Endothelial cell of umbilical vein (primary cell): ENCODE results near the gene IPO11. TPM values are rescaled to one million over a fixed set of nuclear protein-coding genes. Genes with fewer than 3 reads are reported as not detected.

Experiments
- BruUV-seq: library from RNA; stranded (reverse); fragments of 400-500 nt; replicated peaks from 2 replicates; lab custom pipeline; 2021; lab: Mats Ljungman, UMichigan
- CTCF ChIA-PET: fragments of 300-600, 350-600 bp; sonication (Branson Sonifier 250); formaldehyde crosslinking; loops from one replicate; lab custom pipeline; 2021; ENCODE audit warnings: antibody characterized with exemption, inconsistent platforms; lab: Charles Lee
- POLR2A ChIA-PET: fragments of 300-600, 350-600 bp; sonication (Branson Sonifier 250); formaldehyde crosslinking; loops from one replicate; lab custom pipeline; 2021; ENCODE audit warnings: antibody characterized with exemption, inconsistent platforms; lab: Charles Lee
- DNase-seq: peaks from one replicate; pipeline ENCODE4 v3.0.0-alpha.2; 2011; ENCODE audit warnings: low read depth, low spot score
- FAIRE-seq: peaks from 2 replicates; lab custom pipeline; 2011; peaks lifted over from hg19 to GRCh38; lab: Jason Lieb, UNC
- H2AFZ ChIP-seq: 2 replicates; pipeline ENCODE4 v1.6.0; 2012; ENCODE audit warnings: low read depth, low read length, control low read depth, inconsistent platforms
- H3K27ac ChIP-seq: 2 replicates; pipeline ENCODE4 v1.5.1; 2011; ENCODE audit warnings: low read depth, mild to moderate bottlenecking, control low read depth, low read length, moderate library complexity; ENCODE audit not compliant: insufficient read depth
- H3K27me3 ChIP-seq, 2 experiments: 2 replicates each; pipeline versions ENCODE4 v1.6.0 to v1.6.1; 2011; ENCODE audit warnings: low read length in 2 of 2, mixed read lengths in 1 of 2; ENCODE audit not compliant: control insufficient read depth in 2 of 2, insufficient read depth in 2 of 2
- H3K36me3 ChIP-seq, 2 experiments: 2 replicates in 1 of 2; 3 replicates in 1 of 2; pipeline ENCODE4 v1.5.1; 2011; ENCODE audit warnings: low read length in 2 of 2, mild to moderate bottlenecking in 1 of 2, moderate library complexity in 1 of 2; ENCODE audit not compliant: control insufficient read depth in 2 of 2, insufficient read depth in 2 of 2; ENCODE audit errors: extremely low read depth in 1 of 2
- H3K4me1 ChIP-seq: 3 replicates; pipeline ENCODE4 v1.5.1; 2011; ENCODE audit warnings: mild to moderate bottlenecking, low read length; ENCODE audit not compliant: control insufficient read depth, insufficient read depth; ENCODE audit errors: extremely low read depth
- H3K4me2 ChIP-seq: 2 replicates; pipeline ENCODE4 v1.6.1; 2011; ENCODE audit warnings: low read length, control low read depth, mixed read lengths; ENCODE audit not compliant: insufficient read depth
- H3K4me3 ChIP-seq, 3 experiments: fragments of 200-600 bp in 1 of 3; sonication (generic), shearing (Covaris generic) in 1 of 3; replicated peaks in 1 of 3; 2 replicates each; pipeline ENCODE4 v1.5.1; 2011 to 2016; ENCODE audit warnings: control low read depth in 3 of 3, low read length in 3 of 3, mild to moderate bottlenecking in 2 of 3, inconsistent platforms in 1 of 3, low read depth in 1 of 3, moderate library complexity in 1 of 3; ENCODE audit not compliant: insufficient read depth in 1 of 3
- H3K79me2 ChIP-seq: 2 replicates; pipeline ENCODE4 v1.6.0; 2012; ENCODE audit warnings: low read length, inconsistent platforms; ENCODE audit not compliant: control insufficient read depth, insufficient read depth
- H3K9ac ChIP-seq: replicated peaks from 2 replicates; pipeline ENCODE3; 2011; ENCODE audit warnings: low read length, control low read depth; ENCODE audit not compliant: insufficient read depth; ENCODE audit errors: extremely low read depth
- H3K9me1 ChIP-seq: replicated peaks from 3 replicates; pipeline ENCODE4 v1.6.0; 2011; ENCODE audit warnings: mild to moderate bottlenecking, low read length; ENCODE audit not compliant: control insufficient read depth, insufficient read depth; ENCODE audit errors: extremely low read depth
- H3K9me3 ChIP-seq: replicated peaks from 2 replicates; pipeline ENCODE4 v1.5.1; 2012; ENCODE audit warnings: low read length, inconsistent platforms; ENCODE audit not compliant: control insufficient read depth, insufficient read depth
- H4K20me1 ChIP-seq: replicated peaks from 2 replicates; pipeline ENCODE3; 2011; ENCODE audit warnings: mild to moderate bottlenecking, low read length; ENCODE audit not compliant: control insufficient read depth, insufficient read depth; ENCODE audit errors: extremely low read depth
- CTCF ChIP-seq, 2 donors: IDR thresholded peaks; 1 replicate in 1 of 2; 2 replicates in 1 of 2; pipeline ENCODE4 v1.5.1; 2011; ENCODE audit warnings: low read length in 2 of 2, mild to moderate bottlenecking in 2 of 2, moderate library complexity in 2 of 2, control low read depth in 1 of 2, inconsistent platforms in 1 of 2, low read depth in 1 of 2; ENCODE audit not compliant: insufficient read depth in 1 of 2; ENCODE audit errors: extremely low read depth in 1 of 2
- EZH2 ChIP-seq: IDR thresholded peaks from 2 replicates; pipeline ENCODE4 v1.6.1; 2012; ENCODE audit warnings: borderline replicate concordance, low read depth, mild to moderate bottlenecking, moderate library complexity, low read length, inconsistent platforms; ENCODE audit not compliant: severe bottlenecking
- FOS ChIP-seq: IDR thresholded peaks from 2 replicates; pipeline ENCODE4 v1.6.1; 2011; ENCODE audit warnings: mild to moderate bottlenecking, low read length, moderate library complexity, borderline replicate concordance; ENCODE audit not compliant: insufficient read depth
- GATA2 ChIP-seq: IDR thresholded peaks from 2 replicates; pipeline ENCODE4 v1.7.0; 2011; ENCODE audit warnings: low read depth, mild to moderate bottlenecking, moderate library complexity, mixed read lengths, low read length; ENCODE audit not compliant: insufficient read length, insufficient read depth
- JUN ChIP-seq: IDR thresholded peaks from 2 replicates; pipeline ENCODE4 v1.6.1; 2011; ENCODE audit warnings: borderline replicate concordance, low read depth; ENCODE audit not compliant: insufficient read length, insufficient read depth
- MAX ChIP-seq: IDR thresholded peaks from 2 replicates; pipeline ENCODE4 v1.6.1; 2011; ENCODE audit not compliant: insufficient read depth, insufficient read length
- MYC ChIP-seq: IDR thresholded peaks from one replicate; pipeline ENCODE4 v1.6.1; 2011; ENCODE audit warnings: mild to moderate bottlenecking, low read depth, low read length
- POLR2A ChIP-seq: IDR thresholded peaks from 2 replicates; pipeline ENCODE4 v1.6.1; 2012; ENCODE audit warnings: low read depth, mild to moderate bottlenecking, control low read depth, low read length
- POLR2AphosphoS5 ChIP-seq: IDR thresholded peaks from 2 replicates; pipeline ENCODE4 v1.6.1; 2012; ENCODE audit warnings: low read depth, mild to moderate bottlenecking, control low read depth, low read length, moderate library complexity; ENCODE audit not compliant: insufficient read depth
- dilution Hi-C: fragments of 300-500 bp; cut with MboI; formaldehyde crosslinking; loops from one replicate; pipeline ENCODE4 v1.15.0; 2019; ENCODE audit warnings: low sequenced_read_pairs; ENCODE audit not compliant: extremely low pct_ligation_motif_present
- intact Hi-C: fragments of 100-400 bp; cut with micrococcal nuclease; formaldehyde crosslinking; loops from one replicate; pipeline ENCODE4 v1.10.0; 2022
- polyA plus RNA-seq, 4 experiments: library from polyadenylated mRNA; depleted of rRNA in 3 of 4; stranded (reverse) in 3 of 4; unstranded in 1 of 4; fragments of >200 nt; gene quantifications; 2 replicates each; pipeline versions ENCODE4 v1.2.1 to v1.2.3, GENCODE V29; 2011 to 2012; ENCODE audit warnings: missing spikeins in 1 of 4
- total RNA-seq: library from RNA; stranded (reverse); gene quantifications from 2 replicates; pipeline ENCODE4 v1.2.3, GENCODE V29; 2021

Gene IPO11
- total and polyA plus RNA-seq, 2 donors (not counting 3 experiments of a cell fraction or from before 2014, with no cell fraction given) = 38.5 to 80.9 TPM

GRCh38 chr5:62661126-62661525 is 248.6 kb downstream of the IPO11 start:
- Histone ChIP-seq H3K4me2 (no peak overlapping the region), H3K36me3 (no peaks in the 10 kb centered on the region), H4K20me1 (no peaks in the 10 kb centered on the region), H3K9me3 (no peaks in the 10 kb centered on the region), H3K4me3 (no peak overlapping the region), H3K27me3 (no peaks in the 10 kb centered on the region), H2AFZ (no peak overlapping the region), H3K4me1 (no peaks in the 10 kb centered on the region), H3K79me2 (no peaks in the 10 kb centered on the region), H3K27ac (no peak overlapping the region), H3K9ac (no peak overlapping the region), H3K9me1 (no peaks in the 10 kb centered on the region)
- TF ChIP-seq CTCF (IDR thresholded peaks at IDR 0.05; ENCODE audit: extremely low read depth in 1 of 2, insufficient read depth in 1 of 2, low read depth in 1 of 2, low read length in 2 of 2) (no peak), EZH2 (no peak), MYC (no peak), MAX (no peak), GATA2 (no peak)
- BruUV-seq = no TSS peak
- CTCF ChIA-PET = no interaction called here
- POLR2A ChIA-PET = no interaction called here
- intact Hi-C loops = no loop called here
- dilution Hi-C loops = no loop called here
- DNase-seq (no peak), FAIRE-seq (no peak)

GRCh38 chr5:62662521-62662920 is 250.0 kb downstream of the IPO11 start:
- POLR2A ChIA-PET = no interaction called here
- H3K27ac ChIP-seq = no peak overlapping the region
- H3K9ac ChIP-seq = no peak overlapping the region
- dilution Hi-C loops (no loop called here), intact Hi-C loops (no loop called here)
- no peaks in the 10 kb centered on the region for H3K27me3 ChIP-seq
- no peaks in the 10 kb centered on the region for H3K4me1 ChIP-seq
- DNase-seq (no peak), FAIRE-seq (no peak)
- no peaks in the 10 kb centered on the region for H3K36me3 ChIP-seq
- H2AFZ ChIP-seq = no peak overlapping the region
- CTCF ChIA-PET = no interaction called here
- H3K4me3 ChIP-seq = no peak overlapping the region
- no TSS peak for BruUV-seq
- TF ChIP-seq EZH2 = no peak
- TF ChIP-seq GATA2 = no peak
- TF ChIP-seq CTCF (IDR thresholded peaks at IDR 0.05; ENCODE audit: extremely low read depth in 1 of 2, insufficient read depth in 1 of 2, low read depth in 1 of 2, low read length in 2 of 2) = no peak
- no peak for TF ChIP-seq FOS
- no peak for TF ChIP-seq MAX
- TF ChIP-seq JUN = no peak
- TF ChIP-seq POLR2A = no peak
- no peak for TF ChIP-seq POLR2AphosphoS5
- no peak for TF ChIP-seq MYC
- H3K4me2 ChIP-seq = no peak overlapping the region
- no peaks in the 10 kb centered on the region for H3K9me1 ChIP-seq
- H3K9me3 ChIP-seq = no peaks in the 10 kb centered on the region
- H3K79me2 ChIP-seq = no peaks in the 10 kb centered on the region
- no peaks in the 10 kb centered on the region for H4K20me1 ChIP-seq
